GM10248 (cell line): Measurements from ENCODE around the gene VSTM2B.
"Not testable (repeated sequence)": the region's sequence is repeated elsewhere in the genome, so short reads cannot be mapped to it uniquely, and the experiment has no call there.

Experiments used
- CTCF ChIA-PET: fragments of 300-600 bp; sonication (Branson Sonifier 250); formaldehyde crosslinking; extraction: SDS; loops from one replicate; lab custom pipeline; 2021; ENCODE audit warnings: antibody characterized with exemption; lab: Yijun Ruan, JAX
- POLR2A ChIA-PET: fragments of 350-650 bp; sonication (Branson Sonifier 250); formaldehyde crosslinking; extraction: SDS; loops from one replicate; lab custom pipeline; 2020; ENCODE audit warnings: antibody characterized with exemption; lab: Yijun Ruan, JAX
- DNase-seq: peaks from one replicate; pipeline ENCODE4 v3.0.0; 2012; ENCODE audit errors: extremely low spot score
- CTCF ChIP-seq: IDR thresholded peaks from 2 replicates; pipeline ENCODE4 v1.5.1; 2012; ENCODE audit warnings: mild to moderate bottlenecking, low read depth; ENCODE audit errors: extremely low read depth, missing control alignments, control extremely low read depth

The VSTM2B gene

GRCh38 chr19:29550896-29551295, 25.1 kb downstream of the VSTM2B start:
- DNase-seq = no peak
- ChIA-PET POLR2A (no interaction called here), CTCF (no interaction called here)
- TF ChIP-seq CTCF = no peak

- ChIA-PET POLR2A (no interaction called here), CTCF (no interaction called here)
- no peak for TF ChIP-seq CTCF
- no peak for DNase-seq
These were observed 26.0 kb downstream of the VSTM2B start for GRCh38 chr19:29551774-29552173.

GRCh38 chr19:29552454-29553280, 26.9 kb downstream of the VSTM2B start:
- TF ChIP-seq CTCF = no peak
- CTCF ChIA-PET = no interaction called here
- DNase-seq = no peak
- POLR2A ChIA-PET = no interaction called here

GRCh38 chr19:29554149-29554548, 28.4 kb downstream of the VSTM2B start:
- CTCF ChIA-PET = interaction anchor here (1.3 kb wide), 1 partner anchor 9 kb away, joined by 3 read pairs; no protein-coding TSS in a partner anchor
- no peak for TF ChIP-seq CTCF
- DNase-seq = no peak
- POLR2A ChIA-PET = no interaction called here

GRCh38 chr19:29559110-29559509, 33.3 kb downstream of the VSTM2B start:
- CTCF ChIA-PET, DNase-seq, POLR2A ChIA-PET: not testable (repeated sequence)

- TF ChIP-seq CTCF = no peak
- POLR2A ChIA-PET = no interaction called here
- CTCF ChIA-PET = no interaction called here
- no peak for DNase-seq
These were observed 33.9 kb downstream of the VSTM2B start for GRCh38 chr19:29559743-29560142.

GRCh38 chr19:29560313-29561075, 34.7 kb downstream of the VSTM2B start:
- POLR2A ChIA-PET = no interaction called here
- CTCF ChIA-PET = no interaction called here
- no peak for DNase-seq
- TF ChIP-seq CTCF = no peak
